ENCODE data around the gene ERBB4. TPM values are rescaled to one million over a fixed set of nuclear protein-coding genes. Genes with fewer than 3 reads are reported as not detected.

Gene ERBB4
- total and polyA plus RNA-seq, 2 of the 8 experiments (the other 6 are each of a cell fraction or from before 2014, with no cell fraction given): 0.34 to 1.3 TPM

DNA sequence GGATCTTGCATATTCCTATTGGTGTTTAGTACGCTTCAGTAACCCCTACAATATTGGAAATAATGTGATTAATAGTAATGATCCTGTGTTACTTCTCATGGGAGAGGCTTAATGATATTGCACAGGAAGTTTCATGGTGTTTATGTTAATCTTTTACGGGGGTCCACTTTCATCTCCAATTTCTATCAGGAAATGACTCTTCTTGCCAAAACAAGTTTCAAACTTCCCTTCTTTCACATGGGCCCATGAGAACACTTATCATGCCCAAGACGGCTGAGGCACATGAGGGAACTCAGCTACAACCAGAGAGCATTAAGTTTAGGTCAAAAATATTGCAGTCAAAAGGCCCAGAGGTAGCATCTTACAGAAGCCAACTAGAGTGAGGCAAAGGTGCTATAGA, 7.6 kb downstream of the ERBB4 start (continued):
- TF ChIP-seq JUN (IDR thresholded peaks at IDR 0.05; ENCODE audit: low read depth, low read length): no peak
